Measurements from ENCODE around the gene C19orf25.
"Not testable (repeated sequence)": the region's sequence is repeated elsewhere in the genome, so short reads cannot be mapped to it uniquely, and the experiment has no call there.

The C19orf25 gene

DNA sequence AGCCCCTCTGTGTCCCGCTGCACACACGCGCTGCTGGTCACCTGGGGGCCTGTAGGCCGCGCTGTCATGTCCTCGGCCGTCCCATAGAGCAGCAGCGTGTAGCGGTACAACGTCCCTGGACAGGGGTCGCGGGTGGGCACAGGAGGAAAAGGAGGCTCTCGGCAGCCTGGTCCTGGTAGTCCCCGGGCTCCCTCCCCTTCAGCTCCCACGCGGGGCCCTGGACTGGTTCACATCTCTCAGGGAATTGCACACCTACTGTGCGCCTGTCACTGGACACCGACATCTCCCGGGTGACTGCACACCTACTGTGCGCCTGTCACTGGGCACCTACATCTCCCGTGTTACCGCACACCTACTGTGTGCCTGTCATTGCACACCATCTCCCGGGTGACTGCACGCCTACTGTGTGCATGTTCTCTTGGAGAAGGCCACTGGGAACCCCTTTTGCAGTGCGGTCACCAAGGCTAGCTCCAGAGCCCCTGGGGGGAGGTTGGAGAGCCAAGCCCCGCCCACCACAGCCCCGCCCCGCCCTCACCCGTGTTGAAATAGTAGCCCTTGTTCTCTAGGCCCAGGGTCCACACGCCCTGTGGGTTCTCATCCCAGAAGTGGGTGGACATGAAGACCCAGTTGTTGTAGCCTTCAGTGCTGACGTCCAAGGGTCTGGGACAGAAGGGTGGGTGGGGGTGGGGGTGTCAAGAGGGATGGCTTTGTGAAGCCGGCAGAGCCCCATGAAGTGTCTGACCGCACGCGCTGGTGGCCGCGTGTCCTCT is 3.5 kb upstream of the C19orf25 start:
- DNase-seq = no peak

DNA sequence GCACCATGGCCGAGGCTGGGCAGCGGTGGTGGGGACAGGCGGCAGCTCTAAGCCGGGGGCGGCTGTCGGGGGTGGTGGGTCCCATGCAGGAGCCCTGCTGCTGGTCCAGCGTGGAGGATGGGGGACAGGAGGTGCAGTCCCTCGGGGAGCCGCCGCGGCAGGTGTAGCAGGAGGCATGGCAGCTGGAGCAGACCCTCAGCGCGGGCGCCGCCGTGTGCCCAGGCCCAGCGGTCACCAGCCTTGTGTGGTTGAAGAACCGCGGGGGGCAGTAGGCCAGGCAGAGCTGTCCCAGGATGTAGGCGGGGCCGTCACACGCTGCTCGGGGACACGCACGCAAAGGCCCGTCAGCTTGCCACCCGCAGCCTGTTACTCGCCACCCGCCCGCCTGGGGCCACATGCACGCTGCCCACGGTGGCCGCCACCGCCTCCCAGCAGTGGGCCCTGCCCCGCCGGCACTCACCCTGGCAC is 2.9 kb upstream of the C19orf25 start:
- no peak for DNase-seq

DNA sequence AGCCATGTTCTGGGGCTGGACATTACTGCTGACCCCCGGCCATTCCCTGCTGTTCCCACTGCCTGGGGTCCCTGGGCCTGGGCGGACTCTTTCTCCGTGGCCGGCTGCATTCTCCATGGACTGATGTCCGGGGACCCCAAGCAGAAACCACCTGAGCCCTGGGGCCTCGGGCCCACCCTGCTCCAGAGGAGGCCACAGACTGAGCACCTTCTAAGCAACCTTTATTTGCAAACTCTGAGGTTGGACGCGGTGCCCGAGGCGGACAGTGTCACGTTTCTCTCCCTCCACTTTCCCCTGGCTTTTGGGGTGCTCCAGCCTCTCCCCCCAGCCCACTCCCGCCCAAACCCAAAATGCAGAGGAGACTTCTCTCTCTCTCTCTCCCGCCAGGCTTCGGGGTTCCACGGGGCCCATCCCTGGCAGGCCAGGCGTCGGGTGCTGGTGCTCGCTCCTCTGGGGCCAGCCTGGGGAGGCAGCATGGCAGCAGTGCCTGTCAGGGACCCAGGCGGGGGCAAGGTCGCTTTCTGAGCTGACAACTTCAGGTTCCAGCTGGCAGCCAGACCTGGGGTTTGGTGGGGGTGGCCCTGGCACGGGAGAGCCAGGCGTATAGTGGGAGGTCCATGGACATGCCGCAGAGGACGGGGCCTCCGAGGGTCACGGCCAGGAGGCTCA is 2.3 kb upstream of the C19orf25 start:
- no peak for DNase-seq

DNA sequence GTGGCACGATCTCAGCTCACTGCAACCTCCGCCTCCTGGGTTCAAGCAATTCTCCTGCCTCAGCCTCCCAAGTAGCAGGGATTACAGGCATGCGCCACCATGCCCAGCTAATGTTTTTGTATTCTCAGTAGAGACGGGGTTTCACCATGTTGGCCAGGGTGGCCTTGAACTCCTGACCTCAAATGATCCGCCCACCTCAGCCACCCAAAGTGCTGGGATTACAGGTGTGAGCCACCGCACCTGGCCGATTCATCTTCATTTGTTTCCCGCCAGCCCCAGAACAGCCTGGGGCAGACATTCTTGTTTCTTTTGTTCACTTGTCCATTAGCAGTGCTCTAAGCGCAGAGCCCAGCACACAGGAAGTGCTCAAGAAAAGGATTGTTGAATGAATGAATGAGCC is 2.0 kb downstream of the C19orf25 start:
- not testable (repeated sequence) for DNase-seq

DNA sequence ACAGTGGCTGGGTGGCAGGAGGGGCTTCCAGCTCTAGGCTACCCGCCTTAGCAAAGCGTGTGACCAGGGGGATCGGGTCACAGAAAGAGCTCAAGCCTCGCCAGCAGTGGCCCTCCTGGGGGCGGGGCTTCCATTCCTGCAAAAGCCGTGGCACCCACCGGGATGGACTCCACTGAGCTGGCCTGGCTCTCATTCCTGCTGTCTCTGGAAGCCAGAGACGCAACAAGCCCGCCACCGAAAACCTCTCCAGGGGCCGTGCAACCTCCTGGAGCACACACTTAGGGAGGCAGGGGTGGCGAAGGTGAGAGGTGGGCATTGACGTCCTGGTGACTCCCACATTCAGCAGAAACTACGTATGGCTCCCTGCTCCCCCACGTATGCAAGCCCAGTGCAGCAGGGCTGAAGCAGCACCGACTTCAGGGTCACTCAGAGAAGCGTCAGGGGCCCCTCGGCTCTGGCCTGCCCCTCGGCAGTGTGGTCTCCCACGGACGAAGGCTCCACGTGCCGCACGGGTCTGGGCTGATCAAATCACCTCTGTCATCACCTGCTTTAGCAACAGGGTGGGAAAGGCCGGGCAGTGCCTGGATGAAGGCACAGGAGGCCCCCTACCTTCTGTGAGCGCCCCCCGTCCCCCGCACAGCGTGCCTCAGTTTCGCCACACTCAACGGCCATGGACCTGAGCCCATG is 3.1 kb downstream of the C19orf25 start:
- DNase-seq = no peak

DNA sequence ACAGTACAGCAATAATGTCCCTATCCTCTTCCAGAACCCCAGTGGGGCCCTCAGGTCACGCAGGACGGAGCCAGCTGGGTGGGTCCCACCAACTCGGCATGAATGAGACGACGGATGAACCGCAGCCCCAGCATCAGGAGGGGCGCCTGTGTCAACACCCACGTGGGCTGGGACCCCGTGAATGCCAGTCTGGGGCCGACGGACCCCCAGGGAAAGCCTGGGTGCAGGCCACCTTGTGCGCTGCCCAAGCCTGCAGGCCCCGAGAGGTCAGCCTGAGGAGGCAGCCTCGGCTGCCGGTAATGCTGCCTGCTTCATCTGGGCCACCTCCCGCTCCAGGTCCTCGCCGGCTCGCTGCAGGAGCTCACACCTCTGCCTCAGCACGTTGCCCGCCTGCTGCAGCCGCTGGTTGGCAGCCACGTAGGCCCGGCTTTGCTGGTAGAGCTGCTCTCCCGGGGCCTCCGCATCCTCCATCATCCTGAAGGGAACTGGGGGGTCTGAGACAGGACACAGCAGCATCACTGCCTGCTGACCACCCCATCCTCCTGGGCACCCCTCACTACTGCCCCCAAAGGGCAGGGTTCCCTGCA is 4.2 kb downstream of the C19orf25 start:
- no peak for DNase-seq

DNA sequence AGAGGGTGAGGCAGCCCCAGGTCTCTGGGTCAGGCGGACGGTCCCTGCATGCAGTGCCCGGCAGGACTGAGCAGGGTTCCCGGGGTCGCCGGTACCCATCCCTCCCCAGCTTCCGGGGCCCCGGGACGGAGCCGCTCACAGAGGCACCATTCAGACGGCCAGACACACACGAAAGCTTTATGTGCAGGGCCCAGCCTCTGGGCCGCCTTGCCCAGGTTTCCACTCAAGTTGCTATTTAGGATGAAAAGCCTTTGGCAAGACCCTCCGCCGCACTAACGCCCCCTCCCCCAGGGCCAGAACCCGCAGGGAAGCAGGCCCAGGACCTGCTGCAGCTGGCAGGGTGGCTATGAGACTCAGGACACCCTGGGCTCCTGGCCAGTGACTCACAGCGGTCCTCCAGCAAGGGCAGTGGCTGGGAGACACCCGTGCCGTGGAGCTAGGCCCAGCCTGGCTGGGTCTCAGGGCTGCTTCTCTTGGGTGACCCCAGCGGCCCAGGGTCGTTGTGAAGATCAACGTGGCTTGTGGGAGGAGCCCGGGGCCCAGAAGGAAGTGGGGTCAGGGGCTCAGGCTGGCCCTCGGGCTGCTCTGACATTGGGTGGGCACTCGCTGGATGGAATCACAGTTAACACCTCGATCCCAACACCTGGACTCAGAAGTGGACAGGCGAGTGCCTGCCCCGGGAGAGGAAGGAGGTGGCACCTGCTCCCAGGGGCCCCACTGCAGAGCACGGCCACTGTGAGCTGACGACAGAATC is 4.8 kb downstream of the C19orf25 start:
- DNase-seq = peak in 53 of 58 donors; percentile 4 to 88 (median 62)

DNA sequence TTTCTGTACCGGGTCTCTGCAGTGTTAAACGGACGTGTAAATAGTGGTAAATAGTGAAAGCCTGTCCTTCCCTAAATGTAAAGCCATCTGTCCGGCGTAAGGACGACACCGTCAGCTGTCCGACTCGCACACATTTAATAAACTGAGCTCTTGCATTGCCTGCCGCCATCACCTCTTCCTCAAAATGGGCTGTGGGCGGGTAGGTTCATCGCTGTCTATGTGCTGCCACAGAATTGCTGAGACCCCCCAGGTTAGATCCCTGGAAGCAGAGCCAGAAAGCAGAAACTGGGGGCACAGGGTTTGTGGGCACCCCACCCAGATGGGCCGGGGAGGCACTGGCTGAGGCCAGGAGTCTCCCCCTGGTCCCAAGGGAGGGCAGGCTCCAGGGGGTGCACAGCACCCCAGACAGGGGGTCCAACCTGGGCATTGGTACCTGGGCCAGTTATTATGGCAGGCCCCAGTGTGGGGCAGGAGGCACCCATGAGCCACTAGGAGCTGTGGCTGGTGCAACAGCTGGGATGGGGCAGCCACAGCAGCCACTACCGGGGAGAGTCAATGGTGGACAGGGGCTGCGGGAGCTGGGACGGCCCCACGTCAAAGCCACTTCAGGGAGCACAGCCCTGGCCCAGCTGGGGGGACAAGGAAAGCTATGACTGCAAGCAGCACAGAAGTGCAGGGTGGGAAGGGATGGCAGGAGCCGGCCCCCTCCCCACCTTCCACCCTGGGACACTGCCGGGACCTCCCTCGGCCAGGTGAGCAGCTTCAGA is 5.7 kb downstream of the C19orf25 start:
- DNase-seq = peak in 9 of 58 donors; percentile 20 to 62 (median 48)

DNA sequence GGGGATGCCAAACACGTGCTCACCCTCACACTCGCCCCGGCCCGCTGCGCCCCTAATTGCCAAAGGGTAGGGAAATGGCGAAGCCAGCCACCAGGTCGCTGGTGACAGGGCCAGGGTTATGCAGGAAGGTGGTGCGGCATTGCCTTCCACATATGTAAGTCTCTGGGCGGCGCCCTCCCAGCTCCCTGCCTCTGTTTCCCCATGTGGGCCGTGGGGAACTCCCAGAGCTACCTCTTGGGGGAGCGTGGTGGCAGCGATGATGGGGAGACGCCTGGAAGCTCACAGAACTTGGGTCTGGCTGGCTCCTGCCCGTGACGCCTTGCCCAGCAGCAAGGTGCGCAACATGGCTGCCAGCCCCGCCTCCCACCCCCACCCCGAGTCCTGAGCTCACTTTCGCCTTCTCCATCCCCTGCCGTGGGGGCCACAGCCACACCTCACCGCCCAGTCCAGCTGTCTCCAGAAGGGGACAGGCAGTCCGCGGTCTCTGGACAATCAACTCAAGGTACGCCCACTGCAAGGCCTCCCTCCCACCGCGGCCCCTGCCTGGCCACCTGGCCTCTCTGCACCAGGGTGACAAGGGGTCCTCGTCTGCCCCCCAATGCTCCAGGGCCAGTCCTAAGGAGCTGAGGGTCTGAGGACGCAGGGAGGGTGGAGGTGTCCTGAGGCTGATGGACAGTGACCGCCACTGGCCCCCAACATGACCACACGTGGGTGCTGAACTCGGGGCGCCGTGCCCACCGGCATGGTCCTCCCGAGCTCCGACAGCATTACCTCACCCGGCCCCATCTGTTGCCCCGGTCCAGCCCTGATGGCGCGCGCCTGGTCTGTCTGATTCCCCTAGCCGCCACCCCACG is 6.6 kb downstream of the C19orf25 start:
- DNase-seq = peak in 21 of 58 donors; percentile 20 to 70 (median 47)

DNA sequence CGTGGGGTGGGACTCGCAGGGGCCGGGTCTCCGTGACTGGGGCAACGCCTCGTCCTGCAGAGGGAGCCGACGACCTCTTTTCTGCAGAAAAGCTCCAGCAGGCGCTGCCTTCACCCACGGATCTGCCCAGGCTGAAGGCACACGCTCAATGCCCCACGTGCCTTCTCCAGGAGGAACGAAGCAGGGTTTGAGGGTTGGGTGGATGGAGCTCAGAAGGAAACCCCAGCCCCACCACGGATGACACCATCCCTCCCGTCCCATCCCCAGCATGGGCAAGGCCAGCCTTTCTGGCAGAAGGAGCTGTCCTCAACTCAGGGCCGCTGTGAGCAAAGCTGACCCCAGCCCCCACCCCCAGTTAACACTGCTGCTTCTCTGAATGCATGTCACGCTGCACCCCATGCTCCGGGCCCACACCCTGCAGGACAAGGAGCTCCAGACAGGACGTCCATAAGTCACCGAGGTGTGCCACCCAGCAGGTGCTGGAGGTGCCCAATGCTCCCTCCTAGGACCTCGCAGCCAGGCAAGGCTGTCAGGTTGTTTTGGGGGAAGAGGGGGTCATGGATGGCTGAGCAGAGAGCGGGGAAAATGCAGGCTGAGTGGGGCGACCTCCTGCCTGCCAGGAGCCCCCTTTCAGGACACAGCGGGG is 7.4 kb downstream of the C19orf25 start:
- peak in 35 of 58 donors; percentile 13 to 79 (median 51) for DNase-seq

DNA sequence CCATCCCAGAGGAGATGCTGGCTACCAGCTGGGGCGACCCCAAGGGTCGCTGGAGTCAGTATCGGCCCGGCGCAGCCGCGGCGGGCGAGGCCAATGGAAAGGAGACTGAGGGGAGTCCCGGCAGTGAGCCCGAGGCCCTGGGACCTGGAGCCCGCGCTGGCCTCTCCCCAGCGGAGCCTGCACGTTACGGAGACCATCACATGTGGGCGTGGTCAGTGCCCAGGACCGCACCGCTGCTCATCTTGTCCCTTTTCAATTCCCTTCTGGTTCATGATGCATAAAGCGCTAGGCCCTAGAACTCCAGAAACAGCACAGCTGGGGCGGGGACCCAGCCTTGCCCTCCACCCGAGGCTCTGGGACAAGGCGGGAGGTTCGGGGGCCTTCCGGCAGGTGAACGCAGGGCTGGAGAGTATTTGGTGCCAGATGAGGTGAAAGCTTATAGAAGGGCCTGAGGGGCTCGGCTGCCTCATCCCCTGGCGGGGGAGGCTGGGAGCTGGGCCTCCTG is 8.0 kb downstream of the C19orf25 start:
- peak in 5 of 58 donors; percentile 27 to 58 (median 52) for DNase-seq

DNA sequence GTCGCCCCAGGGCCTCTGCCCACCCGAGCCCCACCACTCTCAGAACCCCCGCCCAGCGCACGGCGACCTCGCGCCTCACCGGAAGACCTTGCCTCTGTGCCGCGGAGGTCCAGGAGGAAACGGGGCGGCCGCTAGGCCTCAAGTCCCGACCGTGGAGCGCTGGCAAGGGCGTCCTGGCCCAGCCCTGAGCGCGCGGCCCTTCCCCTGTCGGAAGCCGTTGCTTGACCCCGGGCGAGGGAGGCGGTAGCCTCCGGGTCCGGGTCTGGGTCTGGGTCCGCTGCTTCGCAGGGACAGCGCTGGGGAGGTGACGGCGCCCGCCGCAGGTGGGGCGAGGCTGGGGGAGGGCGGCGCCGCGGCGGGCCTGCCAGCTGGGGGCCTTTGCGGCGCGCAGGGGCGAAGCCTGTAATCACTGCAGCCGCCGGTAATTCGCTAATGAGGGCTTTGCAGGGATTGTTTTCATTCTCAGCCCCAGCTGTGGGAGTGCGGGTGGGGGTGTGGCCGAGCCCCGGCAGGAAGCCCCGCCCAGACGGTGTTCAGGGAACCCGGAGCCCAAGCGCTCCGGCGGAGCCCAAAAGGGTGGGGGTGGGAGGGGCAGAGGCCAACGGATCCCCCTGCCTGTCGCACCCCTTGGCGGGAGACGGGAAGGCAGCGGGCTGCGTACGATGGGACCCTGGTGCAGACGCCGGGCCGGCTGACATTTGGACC is 8.6 kb downstream of the C19orf25 start:
- DNase-seq = peak in 19 of 58 donors; percentile 10 to 57 (median 31)

DNA sequence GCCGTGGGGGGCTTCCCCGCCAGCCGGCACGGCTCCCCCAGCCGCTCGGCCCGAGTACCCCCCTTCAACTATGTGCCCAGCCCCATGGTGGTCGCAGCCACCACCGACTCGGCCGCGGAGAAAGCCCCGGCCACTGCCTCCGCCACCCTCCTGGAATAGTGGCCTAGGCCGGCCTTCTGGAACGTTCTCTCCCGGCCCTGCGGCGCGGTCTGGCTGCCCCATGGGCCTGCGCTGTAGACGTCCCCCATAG is 9.0 kb downstream of the C19orf25 start:
- no peak for DNase-seq

DNA sequence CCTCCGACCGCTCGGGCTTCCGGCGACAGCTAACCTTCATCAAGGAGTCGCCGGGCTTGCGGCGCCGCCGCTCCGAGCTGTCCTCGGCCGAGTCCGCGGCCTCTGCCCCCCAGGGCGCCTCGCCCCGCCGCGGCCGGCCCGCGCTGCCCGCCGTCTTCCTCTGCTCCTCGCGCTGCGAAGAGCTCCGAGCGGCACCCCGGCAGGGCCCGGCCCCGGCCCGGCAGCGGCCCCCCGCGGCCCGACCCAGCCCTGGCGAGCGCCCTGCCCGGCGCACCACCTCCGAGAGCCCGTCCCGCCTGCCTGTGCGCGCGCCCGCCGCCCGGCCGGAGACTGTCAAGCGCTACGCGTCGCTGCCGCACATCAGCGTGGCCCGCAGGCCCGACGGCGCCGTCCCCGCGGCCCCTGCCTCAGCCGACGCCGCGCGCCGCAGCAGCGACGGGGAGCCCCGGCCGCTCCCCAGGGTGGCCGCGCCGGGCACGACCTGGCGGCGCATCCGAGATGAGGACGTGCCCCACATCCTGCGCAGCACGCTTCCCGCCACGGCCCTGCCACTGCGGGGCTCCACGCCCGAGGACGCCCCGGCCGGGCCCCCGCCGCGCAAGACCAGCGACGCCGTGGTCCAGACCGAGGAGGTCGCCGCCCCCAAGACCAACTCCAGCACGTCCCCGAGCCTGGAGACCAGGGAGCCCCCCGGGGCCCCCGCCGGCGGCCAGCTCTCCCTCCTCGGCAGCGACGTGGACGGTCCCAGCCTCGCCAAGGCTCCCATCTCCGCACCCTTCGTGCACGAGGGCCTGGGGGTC is 9.6 kb downstream of the C19orf25 start:
- DNase-seq = no peak

DNA sequence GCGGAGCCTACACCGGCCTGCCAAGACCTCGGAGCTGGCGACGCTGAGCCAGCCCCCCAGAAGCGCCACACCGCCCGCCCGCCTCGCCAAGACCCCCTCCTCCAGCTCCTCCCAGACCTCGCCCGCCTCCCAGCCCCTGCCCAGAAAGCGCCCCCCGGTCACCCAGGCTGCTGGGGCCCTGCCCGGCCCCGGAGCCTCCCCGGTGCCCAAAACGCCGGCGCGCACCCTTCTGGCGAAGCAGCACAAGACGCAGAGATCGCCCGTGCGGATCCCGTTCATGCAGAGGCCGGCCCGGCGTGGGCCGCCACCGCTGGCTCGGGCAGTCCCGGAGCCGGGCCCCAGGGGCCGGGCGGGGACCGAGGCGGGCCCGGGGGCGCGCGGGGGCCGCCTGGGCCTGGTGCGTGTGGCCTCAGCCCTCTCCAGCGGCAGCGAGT is 10.2 kb downstream of the C19orf25 start:
- DNase-seq = no peak

DNA sequence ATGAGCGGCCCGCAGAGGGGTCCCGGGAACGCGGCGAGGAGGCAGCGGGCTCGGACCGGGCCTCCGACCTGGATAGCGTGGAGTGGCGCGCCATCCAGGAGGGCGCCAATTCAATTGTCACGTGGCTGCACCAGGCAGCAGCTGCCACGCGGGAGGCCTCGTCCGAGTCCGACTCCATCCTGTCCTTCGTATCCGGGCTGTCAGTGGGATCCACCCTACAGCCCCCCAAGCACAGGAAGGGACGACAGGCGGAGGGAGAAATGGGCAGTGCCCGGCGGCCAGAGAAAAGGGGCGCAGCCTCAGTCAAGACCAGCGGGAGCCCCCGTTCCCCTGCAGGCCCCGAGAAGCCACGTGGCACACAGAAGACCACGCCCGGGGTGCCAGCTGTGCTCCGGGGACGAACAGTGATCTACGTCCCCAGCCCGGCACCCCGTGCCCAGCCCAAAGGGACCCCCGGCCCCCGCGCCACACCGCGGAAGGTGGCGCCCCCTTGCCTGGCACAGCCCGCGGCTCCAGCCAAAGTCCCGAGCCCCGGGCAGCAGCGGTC is 10.7 kb downstream of the C19orf25 start:
- no peak for DNase-seq

All from anterior cingulate cortex (tissue), 58 donors.